Stimulated activated CD4-positive, alpha-beta T cell treated with anti-CD3 and anti-CD28 coated beads, Interleukin-4, amount 100 ng/mL, for 1 hour (primary cell): ENCODE results near the gene TGFBRAP1.

Experiments
- DNase-seq: peaks from one replicate; pipeline ENCODE4 v3.0.0-alpha.2; 2020

TGFBRAP1 gene

DNA sequence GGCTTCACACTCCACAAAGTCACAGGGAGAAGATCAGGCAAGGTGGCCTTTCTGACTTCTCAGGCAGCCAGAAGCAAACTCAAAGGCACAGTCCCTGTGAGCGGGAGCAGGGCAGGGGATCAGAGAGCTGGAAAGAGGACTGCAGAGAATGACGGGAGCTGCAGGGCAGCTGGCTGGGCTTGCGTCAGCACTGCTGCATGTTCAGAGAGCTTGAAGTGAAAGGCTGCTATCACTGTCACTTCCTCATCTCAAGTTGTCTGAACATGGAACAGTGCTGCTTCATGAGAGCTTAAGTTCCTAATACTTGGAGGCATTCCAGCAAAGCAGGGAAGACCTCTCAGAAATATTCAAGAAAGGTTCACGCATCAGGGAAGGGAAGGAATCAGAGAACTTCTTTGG is 20.4 kb downstream of the TGFBRAP1 start:
- DNase-seq = no peak

DNA sequence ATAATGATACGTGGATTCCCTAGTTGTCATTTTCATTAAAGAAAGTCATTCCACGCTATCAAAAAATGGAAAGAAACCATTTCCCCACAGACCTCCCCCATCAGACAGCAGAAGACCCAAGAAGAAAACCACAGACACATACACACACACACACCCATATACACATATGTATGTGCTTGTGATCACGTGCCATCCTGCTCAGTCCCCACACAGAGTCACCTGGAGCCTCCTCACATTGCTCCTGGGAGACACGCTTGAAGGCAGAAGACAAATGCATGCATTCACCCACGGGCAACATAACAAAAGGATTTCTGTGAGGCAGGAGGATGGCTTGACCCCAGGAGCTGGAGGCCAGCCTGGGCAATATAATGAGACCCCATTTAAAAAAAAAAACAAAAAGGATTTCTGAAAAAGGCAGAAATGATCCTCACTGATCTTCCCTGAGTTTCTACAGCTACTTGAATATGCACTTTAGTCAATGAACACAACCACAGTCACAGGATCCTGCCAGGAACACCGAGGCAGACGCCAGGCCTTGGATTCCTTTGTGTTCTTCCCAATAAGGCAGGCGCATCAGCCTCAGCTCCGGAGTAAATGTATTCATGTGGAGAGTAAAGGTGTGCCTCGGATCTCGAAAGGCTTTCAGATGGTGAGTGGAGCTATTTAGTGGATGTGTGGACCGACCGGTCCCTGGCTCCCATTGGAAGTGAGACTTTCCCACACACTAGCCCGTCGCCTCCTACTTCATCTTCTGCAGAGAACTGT is 21.0 kb downstream of the TGFBRAP1 start:
- no peak for DNase-seq

DNA sequence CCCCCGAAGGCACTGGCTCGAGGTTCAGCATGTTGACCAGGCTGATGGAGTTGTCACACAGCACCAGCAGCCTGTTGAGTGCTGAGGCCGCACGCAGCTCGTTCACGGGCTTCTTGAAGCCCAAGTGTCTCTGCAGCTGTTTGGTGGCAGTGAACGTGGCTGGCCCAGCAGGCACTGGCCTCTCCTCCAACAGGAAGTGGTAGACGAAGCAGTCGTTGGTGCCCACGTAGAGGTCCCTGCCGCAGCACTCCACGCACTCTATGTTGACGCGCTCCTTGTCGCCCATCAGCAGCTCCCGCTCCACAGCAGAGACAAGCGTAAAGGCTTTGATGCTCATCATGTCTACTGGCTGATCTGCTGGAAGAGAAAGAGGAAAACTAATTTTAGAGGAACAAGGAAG is 21.6 kb downstream of the TGFBRAP1 start:
- no peak for DNase-seq

DNA sequence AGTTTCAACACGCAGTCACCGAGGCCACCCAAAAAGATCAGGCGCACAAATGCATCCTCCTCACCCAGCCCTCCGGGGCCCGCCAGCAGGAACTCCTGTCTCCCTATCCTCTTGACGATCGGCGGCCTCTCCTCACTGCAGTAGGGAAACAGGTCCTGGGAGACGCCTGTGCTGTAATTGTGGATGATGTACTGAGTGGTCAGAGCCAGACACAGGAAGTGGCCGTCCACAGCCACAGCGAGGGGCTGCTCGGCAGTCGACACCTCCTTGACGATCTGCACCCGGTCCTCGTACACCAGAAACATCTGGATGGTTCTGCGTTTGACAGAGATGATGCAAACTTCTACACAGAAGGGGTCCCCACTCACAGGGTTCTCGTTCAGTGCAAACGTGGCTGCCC is 22.0 kb downstream of the TGFBRAP1 start:
- DNase-seq = no peak

DNA sequence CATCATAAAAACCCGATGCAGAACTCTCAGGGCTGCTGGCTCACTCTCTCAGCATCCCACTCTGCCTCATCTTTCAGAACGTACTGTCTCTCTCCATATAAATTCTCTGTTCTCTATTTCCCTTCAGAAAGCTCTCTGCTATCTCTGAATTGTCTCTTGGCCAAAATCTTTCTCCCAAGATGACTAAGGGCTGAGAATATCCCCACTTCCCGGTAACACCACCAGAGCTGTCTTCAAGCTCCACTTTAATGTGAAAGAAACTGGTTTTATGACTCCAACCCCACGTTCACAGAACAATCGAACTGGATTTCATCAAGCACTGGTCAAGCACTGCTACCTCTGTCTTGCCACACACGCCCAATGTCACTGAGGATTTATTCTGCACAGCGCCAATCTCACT is 22.4 kb downstream of the TGFBRAP1 start:
- DNase-seq = no peak

DNA sequence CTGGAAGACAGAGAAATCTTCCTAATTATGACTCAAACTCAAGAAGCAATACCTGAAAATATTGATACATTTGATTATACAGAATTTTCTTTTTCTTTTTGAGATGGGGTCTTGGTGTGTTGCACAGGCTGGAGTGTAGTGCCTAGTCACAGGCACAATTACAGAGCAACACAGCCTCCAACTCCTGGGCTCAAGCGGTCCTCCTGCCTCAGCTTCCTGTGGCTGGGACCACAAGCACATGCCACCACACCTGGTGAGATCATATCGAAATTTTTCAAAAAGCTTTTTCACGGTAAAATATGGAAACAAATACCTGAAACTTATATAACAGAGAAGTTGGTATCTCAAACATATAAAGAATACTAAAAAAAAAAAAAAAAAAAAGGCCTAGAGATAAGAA is 27.9 kb downstream of the TGFBRAP1 start:
- no peak for DNase-seq

DNA sequence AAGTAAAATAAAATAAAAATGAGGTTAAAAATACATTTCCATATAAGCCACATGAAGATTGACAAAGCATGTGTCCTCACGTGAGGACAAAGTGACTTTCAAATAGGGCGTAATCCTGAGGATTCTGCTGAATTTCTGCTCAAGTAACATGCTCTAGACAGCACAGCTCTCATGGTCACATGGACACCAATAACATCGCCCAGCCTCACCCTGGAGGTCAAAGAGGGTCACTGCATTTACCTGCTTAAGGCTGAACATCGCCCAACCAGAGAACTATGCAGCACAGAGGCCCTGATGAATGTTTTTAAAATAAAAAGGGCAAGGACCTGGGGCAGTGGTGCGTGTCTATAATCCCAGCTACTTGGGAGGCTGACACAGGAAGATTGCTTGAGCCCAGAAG is 30.2 kb downstream of the TGFBRAP1 start:
- DNase-seq = no peak

DNA sequence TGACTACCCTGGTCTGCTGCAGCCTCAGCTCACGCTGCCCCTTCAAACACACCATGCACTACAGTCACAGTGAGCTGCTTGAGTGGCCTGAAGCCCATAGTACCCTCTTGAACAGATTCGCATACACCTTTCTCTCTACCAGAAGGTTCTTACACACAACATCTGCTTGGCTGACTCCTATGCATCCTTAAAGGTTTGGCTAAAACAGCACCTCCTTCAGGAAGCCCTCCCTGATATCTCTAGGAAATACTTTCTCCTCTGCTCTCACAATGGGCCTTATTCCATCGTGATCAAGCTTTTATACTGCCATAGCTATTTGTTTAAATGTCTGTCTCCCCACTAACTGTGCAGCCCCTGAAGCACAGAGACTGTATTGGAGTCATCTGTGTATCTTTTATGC is 31.5 kb downstream of the TGFBRAP1 start:
- DNase-seq = no peak

DNA sequence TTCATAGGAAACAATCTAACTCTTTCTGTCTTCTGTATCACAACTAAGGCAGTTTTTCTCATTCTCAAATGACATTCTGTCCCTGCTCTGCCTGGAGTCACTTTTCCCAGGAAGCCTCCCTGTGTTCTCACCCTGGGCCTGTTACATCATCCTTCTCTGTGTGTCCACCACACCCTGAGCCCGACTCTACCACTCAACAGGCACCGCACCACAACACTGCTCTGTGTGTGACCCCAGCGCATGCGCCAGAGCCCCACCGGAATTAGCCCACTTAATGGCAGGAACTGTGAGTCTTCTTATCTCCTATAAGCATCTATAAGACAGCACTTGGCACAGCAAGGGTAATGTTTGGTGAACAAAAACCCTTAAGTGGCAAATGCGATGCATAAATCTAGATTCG is 32.3 kb downstream of the TGFBRAP1 start:
- no peak for DNase-seq

DNA sequence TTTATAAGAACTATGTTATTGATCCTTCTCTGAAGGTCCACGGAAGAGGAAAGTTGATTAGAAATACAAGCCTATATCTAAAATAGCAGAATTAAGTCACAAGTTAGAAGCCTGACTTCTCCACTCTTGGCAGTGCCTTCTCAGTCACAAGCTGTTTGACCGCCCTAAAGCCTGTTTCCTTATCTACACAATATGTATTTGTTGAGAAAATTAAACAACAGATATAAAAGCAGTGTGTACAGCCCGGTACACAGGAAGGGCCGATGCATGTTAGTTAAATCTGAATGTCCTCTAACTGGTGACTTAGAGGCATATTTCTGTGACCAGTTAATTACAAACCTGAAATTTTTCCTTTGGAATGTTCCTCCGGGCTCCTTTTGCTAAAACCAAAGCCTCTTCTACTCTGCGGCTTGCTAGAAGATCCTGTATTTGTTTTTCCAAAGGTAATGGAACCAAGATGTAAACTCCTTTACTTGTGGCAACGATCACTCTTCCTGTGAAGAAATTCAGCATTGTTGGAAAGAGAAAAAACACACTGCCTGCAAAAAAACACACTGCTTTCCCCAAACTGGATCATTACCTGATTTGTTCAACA is 33.4 kb downstream of the TGFBRAP1 start:
- no peak for DNase-seq

DNA sequence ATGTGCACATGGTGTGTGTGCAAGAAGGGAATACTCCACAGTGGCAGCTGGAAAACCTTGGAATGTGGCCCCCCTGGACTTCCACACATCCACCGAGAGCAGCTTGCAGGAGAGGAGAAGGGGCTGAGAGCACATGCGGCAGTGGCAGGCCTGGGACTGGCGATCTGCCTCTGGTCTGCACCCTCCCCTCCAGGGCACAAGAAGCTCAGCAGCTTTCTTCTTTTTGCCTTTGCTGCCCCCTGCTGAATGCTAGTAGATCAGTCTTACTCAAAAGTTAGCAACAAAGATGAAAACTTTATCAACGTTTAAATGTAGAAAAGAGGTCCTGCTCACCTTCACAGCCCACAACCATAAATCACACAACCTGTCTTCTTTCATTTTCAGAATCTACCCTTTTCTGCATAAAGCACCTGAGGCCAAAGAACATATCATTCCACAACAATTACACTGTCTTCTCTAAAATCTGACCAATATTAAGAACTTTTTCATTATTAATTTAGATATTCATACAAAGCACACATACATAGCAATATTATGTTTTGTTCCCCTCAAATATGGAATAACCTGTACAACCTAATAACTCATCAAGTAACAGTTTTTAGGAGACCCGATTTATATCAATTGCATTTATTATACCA is 34.6 kb downstream of the TGFBRAP1 start:
- DNase-seq = no peak

DNA sequence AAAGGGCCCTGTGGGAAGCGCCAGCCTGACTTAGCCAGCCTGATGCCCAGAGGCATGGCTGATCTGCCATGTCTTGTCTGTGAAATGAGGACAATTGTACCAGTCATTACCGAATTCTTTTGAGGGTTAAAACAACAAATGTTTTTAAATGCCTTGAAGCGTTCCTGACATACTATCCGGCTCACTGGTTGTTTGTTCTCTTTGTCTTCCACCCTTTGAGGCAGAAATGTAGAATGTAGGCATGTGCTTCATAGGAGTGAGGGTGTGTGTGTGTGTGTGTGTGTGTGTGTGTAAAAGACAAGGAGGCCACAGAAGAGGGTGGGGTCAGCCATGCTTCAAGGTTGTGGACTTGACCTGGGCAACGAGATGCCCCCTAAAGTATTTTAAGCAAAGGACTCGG is 35.5 kb downstream of the TGFBRAP1 start:
- no peak for DNase-seq

DNA sequence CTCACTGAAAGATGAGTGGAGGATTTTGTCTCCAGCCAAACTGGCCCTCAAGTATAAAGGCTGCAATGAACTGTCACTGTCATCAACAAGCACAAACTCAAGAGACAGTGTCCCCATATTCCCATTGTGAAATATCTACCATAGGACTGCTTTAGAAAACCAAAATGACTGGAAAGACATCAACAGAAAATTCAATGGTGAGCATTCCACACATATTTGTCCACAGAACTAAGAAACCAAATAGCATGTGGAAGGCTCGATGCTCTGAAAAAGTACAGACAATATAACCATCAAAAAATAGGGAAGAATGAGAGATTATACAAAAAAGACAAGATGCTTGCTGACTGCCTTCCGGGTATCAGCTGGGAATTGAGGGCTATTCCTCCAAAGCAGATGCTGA is 37.6 kb downstream of the TGFBRAP1 start:
- DNase-seq = no peak

DNA sequence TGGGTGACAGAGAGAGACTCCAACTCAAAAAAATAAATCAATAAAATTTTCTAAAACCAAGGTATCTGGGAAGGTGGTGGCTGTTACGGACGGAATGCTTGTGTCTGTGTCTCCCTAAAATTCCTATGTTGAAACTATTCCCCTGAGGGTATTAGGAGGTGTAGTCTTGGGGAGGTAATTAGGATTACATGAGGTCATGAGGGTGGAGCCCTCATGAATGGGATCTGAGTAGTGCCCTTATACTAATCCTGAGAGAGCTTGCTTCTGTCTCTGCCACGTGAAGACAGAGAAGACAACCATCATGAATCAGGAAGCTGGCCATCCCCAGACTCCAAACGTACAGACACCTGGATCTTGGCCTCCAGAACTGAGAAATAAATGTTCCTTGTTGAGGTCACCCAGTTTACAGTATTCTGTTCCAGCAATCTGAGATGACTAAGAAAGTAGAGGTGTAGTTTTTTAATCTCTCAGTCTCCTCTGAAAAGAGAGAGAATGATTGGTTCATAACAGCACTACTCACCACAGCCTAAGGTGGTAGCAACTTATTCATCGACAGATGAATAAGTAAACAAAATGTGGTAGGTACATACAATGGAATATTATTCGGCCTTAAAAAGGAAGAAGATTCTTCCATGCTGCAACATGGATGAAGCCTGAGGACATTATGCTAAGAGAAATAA is 38.4 kb downstream of the TGFBRAP1 start:
- no peak for DNase-seq

DNA sequence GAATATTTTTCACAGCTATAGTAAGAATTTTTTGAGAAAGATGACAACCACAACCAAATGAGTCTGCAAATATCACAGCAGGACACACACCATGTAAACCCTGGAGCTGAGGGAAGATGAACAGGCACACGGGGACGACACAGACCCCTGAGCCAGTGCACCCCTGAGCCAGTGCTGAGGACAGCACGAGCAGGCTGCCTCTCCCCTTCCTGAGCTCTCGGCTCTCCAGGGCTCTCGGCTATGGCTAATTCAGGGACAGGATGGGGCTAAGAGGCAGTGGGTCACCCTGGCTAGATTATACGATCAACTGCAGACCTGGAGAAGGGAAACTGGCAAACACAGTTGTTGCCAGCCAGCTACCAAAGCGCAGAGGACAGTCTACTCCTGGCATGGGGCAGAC is 41.4 kb downstream of the TGFBRAP1 start:
- no peak for DNase-seq

DNA sequence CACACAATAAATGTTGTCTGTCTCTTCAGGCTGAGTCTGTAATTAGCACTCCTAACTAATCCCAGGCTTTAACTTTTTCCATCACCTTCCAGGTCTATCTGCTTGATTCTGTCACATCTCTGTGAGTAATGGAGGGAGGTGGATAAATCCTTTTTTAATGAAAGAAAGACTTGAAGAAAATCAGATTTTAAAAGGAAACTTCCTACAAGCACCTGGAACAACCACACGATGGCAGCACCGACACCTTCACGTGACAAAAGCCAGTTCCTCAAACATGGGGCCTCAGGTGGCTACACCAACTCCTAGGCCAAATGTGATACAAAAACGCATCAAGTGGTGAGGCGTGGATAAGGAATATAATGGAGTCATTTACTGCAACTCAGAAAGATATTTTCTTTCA is 41.8 kb downstream of the TGFBRAP1 start:
- DNase-seq = peak; percentile 15

DNA sequence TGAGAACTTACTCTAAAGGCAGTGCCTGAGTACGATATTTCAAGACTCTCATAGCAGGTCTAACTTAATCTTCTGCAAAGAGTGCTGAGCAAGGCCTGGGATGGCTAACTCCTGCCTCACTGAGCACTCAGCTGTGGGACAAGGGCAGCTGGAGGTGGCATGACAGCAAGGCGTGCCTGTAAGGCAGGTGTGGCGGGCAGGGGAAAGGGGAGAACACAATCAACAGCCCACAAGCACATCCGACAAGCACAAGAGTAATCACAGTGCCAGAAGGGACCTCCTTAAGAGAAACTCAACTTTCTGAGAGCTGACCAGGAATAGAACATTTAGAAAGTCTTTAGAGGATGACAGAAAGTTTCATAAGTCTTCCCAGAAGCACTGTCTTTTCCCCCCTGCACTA is 46.0 kb downstream of the TGFBRAP1 start:
- no peak for DNase-seq

DNA sequence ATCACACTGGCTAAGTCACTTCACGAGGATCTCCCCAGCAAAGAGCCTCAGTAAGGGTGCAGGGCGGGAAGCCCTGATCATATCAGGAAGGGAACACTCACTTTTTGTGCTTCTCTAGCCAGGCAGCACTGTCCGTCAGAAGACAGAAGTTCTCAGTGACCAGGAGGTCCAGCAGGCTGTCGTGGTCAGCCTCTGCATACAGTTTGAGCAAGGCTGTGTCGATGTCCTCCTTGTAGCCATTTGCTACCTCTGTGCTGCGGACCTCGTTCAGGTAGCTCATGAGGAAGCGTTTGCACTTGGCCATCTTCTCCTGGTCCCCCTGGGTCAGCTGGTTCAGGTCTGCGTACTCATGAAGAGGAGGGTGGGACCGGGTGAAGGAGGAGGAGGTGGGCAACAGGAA is 49.3 kb downstream of the TGFBRAP1 start:
- DNase-seq = no peak

DNA sequence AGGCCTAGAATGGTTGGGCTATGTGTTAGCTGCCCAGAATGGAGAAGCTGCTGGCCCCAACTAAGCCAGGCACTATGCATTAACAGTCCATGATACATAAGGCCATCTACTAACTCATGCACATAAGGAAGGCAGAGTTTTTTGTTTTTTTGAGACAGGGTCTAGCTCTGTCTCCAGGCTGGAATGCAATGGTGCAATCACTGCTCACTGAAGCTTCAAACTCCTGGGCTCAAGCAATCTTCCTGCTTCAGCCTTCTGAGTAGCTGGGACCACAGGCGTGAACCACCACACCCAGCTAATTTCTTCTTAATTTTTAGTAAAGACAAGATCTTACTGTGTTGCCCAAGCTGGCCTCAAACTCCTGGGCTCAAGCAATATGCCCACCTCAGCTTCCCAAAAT is 50.4 kb downstream of the TGFBRAP1 start:
- DNase-seq = no peak

DNA sequence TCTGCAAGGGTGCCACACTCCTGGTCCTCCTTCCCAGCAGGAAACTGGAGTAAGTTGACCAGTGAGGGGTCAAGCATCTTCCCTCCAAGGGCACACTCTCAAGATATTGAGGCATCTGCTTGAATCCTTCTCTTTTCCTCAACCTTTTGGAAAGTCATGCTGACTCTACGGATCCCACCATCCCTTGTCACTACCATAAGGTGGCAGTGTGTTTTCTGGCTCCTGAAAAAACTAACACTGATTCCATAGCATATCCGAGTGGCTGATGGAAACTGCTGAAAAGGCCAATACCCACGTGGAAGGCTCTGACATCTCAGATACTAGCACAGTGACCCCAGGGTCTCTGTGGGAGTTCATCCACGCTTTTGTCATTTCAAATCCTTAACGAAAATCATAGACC is 50.9 kb downstream of the TGFBRAP1 start:
- no peak for DNase-seq

DNA sequence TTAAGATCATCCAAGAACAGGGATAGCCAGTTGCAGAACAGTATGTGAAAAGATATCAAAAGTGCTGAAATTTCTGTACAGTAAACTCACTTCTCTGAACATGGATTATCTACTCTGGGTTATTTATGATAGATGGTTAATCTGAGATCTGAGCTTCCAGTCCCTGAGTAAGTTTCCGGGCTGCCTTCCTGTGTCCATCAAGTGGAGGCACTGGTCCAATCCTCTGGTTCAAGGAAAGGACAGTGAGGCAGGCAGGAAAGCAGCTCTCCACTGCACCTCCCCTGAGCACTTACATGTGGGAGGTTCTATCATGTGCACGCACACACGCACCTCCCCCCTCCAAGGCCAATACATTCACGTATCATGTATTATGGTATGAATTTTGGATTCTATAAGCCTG is 55.5 kb downstream of the TGFBRAP1 start:
- DNase-seq = no peak

DNA sequence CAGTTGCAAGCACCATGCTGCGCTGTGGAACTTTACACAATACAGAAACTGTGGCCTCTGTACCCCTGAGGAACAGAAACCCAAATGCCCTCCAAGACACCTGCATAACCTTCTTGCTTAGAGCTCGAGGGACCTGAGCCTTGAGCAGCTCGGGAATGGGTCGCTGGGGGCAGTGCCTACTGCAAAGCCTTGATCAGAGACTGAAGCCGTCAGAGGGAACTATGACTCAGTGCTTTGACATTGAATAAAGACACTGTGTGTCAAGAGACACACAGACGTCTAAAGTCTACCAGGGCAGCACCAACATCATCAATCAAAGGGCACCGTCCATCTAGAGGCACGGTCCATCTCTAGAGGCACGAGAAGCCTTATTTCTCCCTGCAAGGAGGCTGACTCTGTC is 57.4 kb downstream of the TGFBRAP1 start:
- DNase-seq = no peak

DNA sequence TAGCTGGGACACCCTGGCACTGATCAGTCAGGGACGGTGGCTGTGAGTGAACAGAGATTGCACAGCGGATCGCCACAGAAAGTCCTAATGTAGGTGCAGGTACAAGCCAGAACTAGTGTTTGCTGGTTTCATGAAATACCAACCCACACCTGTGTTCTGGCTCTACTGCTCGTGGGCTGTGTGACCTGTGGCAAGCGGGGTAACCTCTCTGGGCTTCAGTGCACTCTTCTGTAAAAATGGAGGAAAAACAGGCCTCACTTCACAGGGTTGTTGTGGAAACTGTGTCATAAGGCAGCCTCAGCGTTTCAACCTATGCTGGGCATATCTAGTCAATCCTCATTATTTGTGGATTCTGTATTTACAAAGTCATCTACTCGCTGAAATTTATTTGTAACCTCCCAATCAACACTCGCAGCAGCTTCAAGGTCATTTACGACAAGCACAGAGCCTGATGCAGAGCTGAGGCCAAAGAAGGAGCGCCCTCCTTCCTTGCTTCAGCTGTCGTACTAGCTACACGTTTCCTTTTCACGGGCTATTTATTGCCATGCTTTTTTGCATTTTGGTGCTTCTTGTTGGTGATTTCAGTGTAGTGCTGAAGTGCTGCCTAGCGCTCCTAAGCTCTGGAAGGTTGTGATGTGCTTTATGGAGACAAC is 58.0 kb downstream of the TGFBRAP1 start:
- DNase-seq = no peak
